Measurements from ENCODE around the gene FES.

DNA sequence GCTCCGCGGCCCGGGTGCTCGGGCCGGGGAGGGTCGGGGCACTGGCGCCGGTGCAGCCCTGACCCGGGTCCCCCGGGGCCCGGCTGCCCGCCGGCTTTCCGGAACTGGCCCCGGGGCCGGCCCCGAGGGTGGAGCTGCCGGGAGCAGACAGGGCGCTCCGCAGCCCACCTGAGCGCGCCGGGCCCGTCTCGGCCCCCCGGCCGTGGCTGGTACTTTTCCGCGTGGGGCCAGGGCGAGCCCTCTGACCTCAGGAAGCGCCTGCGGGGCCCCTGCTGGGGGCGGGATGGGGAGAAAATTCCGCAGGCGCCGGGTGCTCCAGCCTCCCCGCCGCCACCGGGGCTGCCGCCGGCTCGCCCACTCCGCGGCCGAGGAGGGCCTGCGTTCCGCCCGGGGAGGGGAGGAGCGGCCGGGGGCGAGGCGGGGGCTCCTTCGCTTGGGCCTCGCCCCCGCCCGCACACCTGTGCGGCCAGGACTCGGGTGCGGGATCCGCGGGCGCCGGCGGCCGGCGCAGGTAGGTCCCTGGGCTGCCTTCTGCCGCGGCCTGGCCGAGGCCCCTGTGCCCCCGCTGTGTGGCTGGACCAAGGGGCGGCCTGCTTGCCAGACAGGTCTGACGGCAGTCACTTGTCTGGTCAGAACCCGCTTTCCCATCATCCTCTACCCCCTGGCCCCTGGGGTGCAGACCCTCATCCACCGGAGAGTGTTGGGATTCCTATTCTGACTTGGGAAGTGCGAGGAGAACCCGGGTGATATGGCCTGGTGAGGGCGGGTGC lies 12.4 kb upstream of the FES start:
- TF ChIP-seq EZH2 (IDR thresholded peaks at IDR 0.05; ENCODE audit: insufficient read depth, poor library complexity, severe bottlenecking) = no peak
- no peak for TF ChIP-seq EZH2phosphoT487 (IDR thresholded peaks at IDR 0.05; ENCODE audit: insufficient read depth, low read depth)
